Endothelial cell of umbilical vein (primary cell): ENCODE results near the gene PEBP1. TPM values are rescaled to one million over a fixed set of nuclear protein-coding genes. Genes with fewer than 3 reads are reported as not detected.

Source experiments
- BruUV-seq: library from RNA; stranded (reverse); fragments of 400-500 nt; replicated peaks from 2 replicates; lab custom pipeline; 2021; lab: Mats Ljungman, UMichigan
- CTCF ChIA-PET: fragments of 300-600, 350-600 bp; sonication (Branson Sonifier 250); formaldehyde crosslinking; loops from one replicate; lab custom pipeline; 2021; ENCODE audit warnings: antibody characterized with exemption, inconsistent platforms; lab: Charles Lee
- POLR2A ChIA-PET: fragments of 300-600, 350-600 bp; sonication (Branson Sonifier 250); formaldehyde crosslinking; loops from one replicate; lab custom pipeline; 2021; ENCODE audit warnings: antibody characterized with exemption, inconsistent platforms; lab: Charles Lee
- DNase-seq: peaks from one replicate; pipeline ENCODE4 v3.0.0-alpha.2; 2011; ENCODE audit warnings: low read depth, low spot score
- FAIRE-seq: peaks from 2 replicates; lab custom pipeline; 2011; peaks lifted over from hg19 to GRCh38; lab: Jason Lieb, UNC
- H2AFZ ChIP-seq: 2 replicates; pipeline ENCODE4 v1.6.0; 2012; ENCODE audit warnings: low read depth, low read length, control low read depth, inconsistent platforms
- H3K27ac ChIP-seq: 2 replicates; pipeline ENCODE4 v1.5.1; 2011; ENCODE audit warnings: low read depth, mild to moderate bottlenecking, control low read depth, low read length, moderate library complexity; ENCODE audit not compliant: insufficient read depth
- H3K27me3 ChIP-seq, 2 experiments: 2 replicates each; pipeline versions ENCODE4 v1.6.0 to v1.6.1; 2011; ENCODE audit warnings: low read length in 2 of 2, mixed read lengths in 1 of 2; ENCODE audit not compliant: control insufficient read depth in 2 of 2, insufficient read depth in 2 of 2
- H3K36me3 ChIP-seq, 2 experiments: 2 replicates in 1 of 2; 3 replicates in 1 of 2; pipeline ENCODE4 v1.5.1; 2011; ENCODE audit warnings: low read length in 2 of 2, mild to moderate bottlenecking in 1 of 2, moderate library complexity in 1 of 2; ENCODE audit not compliant: control insufficient read depth in 2 of 2, insufficient read depth in 2 of 2; ENCODE audit errors: extremely low read depth in 1 of 2
- H3K4me1 ChIP-seq: 3 replicates; pipeline ENCODE4 v1.5.1; 2011; ENCODE audit warnings: mild to moderate bottlenecking, low read length; ENCODE audit not compliant: control insufficient read depth, insufficient read depth; ENCODE audit errors: extremely low read depth
- H3K4me2 ChIP-seq: 2 replicates; pipeline ENCODE4 v1.6.1; 2011; ENCODE audit warnings: low read length, control low read depth, mixed read lengths; ENCODE audit not compliant: insufficient read depth
- H3K4me3 ChIP-seq, 3 experiments: fragments of 200-600 bp in 1 of 3; sonication (generic), shearing (Covaris generic) in 1 of 3; replicated peaks in 1 of 3; 2 replicates each; pipeline ENCODE4 v1.5.1; 2011 to 2016; ENCODE audit warnings: control low read depth in 3 of 3, low read length in 3 of 3, mild to moderate bottlenecking in 2 of 3, inconsistent platforms in 1 of 3, low read depth in 1 of 3, moderate library complexity in 1 of 3; ENCODE audit not compliant: insufficient read depth in 1 of 3
- H3K79me2 ChIP-seq: 2 replicates; pipeline ENCODE4 v1.6.0; 2012; ENCODE audit warnings: low read length, inconsistent platforms; ENCODE audit not compliant: control insufficient read depth, insufficient read depth
- H3K9ac ChIP-seq: replicated peaks from 2 replicates; pipeline ENCODE3; 2011; ENCODE audit warnings: low read length, control low read depth; ENCODE audit not compliant: insufficient read depth; ENCODE audit errors: extremely low read depth
- H3K9me1 ChIP-seq: replicated peaks from 3 replicates; pipeline ENCODE4 v1.6.0; 2011; ENCODE audit warnings: mild to moderate bottlenecking, low read length; ENCODE audit not compliant: control insufficient read depth, insufficient read depth; ENCODE audit errors: extremely low read depth
- H3K9me3 ChIP-seq: replicated peaks from 2 replicates; pipeline ENCODE4 v1.5.1; 2012; ENCODE audit warnings: low read length, inconsistent platforms; ENCODE audit not compliant: control insufficient read depth, insufficient read depth
- H4K20me1 ChIP-seq: replicated peaks from 2 replicates; pipeline ENCODE3; 2011; ENCODE audit warnings: mild to moderate bottlenecking, low read length; ENCODE audit not compliant: control insufficient read depth, insufficient read depth; ENCODE audit errors: extremely low read depth
- EZH2 ChIP-seq: IDR thresholded peaks from 2 replicates; pipeline ENCODE4 v1.6.1; 2012; ENCODE audit warnings: borderline replicate concordance, low read depth, mild to moderate bottlenecking, moderate library complexity, low read length, inconsistent platforms; ENCODE audit not compliant: severe bottlenecking
- FOS ChIP-seq: IDR thresholded peaks from 2 replicates; pipeline ENCODE4 v1.6.1; 2011; ENCODE audit warnings: mild to moderate bottlenecking, low read length, moderate library complexity, borderline replicate concordance; ENCODE audit not compliant: insufficient read depth
- GATA2 ChIP-seq: IDR thresholded peaks from 2 replicates; pipeline ENCODE4 v1.7.0; 2011; ENCODE audit warnings: low read depth, mild to moderate bottlenecking, moderate library complexity, mixed read lengths, low read length; ENCODE audit not compliant: insufficient read length, insufficient read depth
- JUN ChIP-seq: IDR thresholded peaks from 2 replicates; pipeline ENCODE4 v1.6.1; 2011; ENCODE audit warnings: borderline replicate concordance, low read depth; ENCODE audit not compliant: insufficient read length, insufficient read depth
- MYC ChIP-seq: IDR thresholded peaks from one replicate; pipeline ENCODE4 v1.6.1; 2011; ENCODE audit warnings: mild to moderate bottlenecking, low read depth, low read length
- POLR2A ChIP-seq: IDR thresholded peaks from 2 replicates; pipeline ENCODE4 v1.6.1; 2012; ENCODE audit warnings: low read depth, mild to moderate bottlenecking, control low read depth, low read length
- POLR2AphosphoS5 ChIP-seq: IDR thresholded peaks from 2 replicates; pipeline ENCODE4 v1.6.1; 2012; ENCODE audit warnings: low read depth, mild to moderate bottlenecking, control low read depth, low read length, moderate library complexity; ENCODE audit not compliant: insufficient read depth
- dilution Hi-C: fragments of 300-500 bp; cut with MboI; formaldehyde crosslinking; loops from one replicate; pipeline ENCODE4 v1.15.0; 2019; ENCODE audit warnings: low sequenced_read_pairs; ENCODE audit not compliant: extremely low pct_ligation_motif_present
- intact Hi-C: fragments of 100-400 bp; cut with micrococcal nuclease; formaldehyde crosslinking; loops from one replicate; pipeline ENCODE4 v1.10.0; 2022
- polyA plus RNA-seq, 4 experiments: library from polyadenylated mRNA; depleted of rRNA in 3 of 4; stranded (reverse) in 3 of 4; unstranded in 1 of 4; fragments of >200 nt; gene quantifications; 2 replicates each; pipeline versions ENCODE4 v1.2.1 to v1.2.3, GENCODE V29; 2011 to 2012; ENCODE audit warnings: missing spikeins in 1 of 4
- total RNA-seq: library from RNA; stranded (reverse); gene quantifications from 2 replicates; pipeline ENCODE4 v1.2.3, GENCODE V29; 2021
- TF ChIP-seq, protein P1 (sequence below): IDR thresholded peaks from 2 replicates; pipeline ENCODE4 v1.6.1; 2011; ENCODE audit not compliant: insufficient read depth, insufficient read length
- TF ChIP-seq, protein P2 (sequence below), 2 donors: IDR thresholded peaks; 1 replicate in 1 of 2; 2 replicates in 1 of 2; pipeline ENCODE4 v1.5.1; 2011; ENCODE audit warnings: low read length in 2 of 2, mild to moderate bottlenecking in 2 of 2, moderate library complexity in 2 of 2, control low read depth in 1 of 2, inconsistent platforms in 1 of 2, low read depth in 1 of 2; ENCODE audit not compliant: insufficient read depth in 1 of 2; ENCODE audit errors: extremely low read depth in 1 of 2

PEBP1 gene
- total and polyA plus RNA-seq, 2 donors (not counting 3 experiments of a cell fraction or from before 2014, with no cell fraction given) = 185 to 261 TPM

GRCh38 chr12:118145113-118145797 lies 9.3 kb downstream of the PEBP1 start:
- Histone ChIP-seq H3K4me2 (no peak overlapping the region), H2AFZ (no peak overlapping the region), H4K20me1 (no peaks in the 10 kb centered on the region), H3K27me3 (no peaks in the 10 kb centered on the region), H3K27ac (no peak overlapping the region), H3K9me3 (no peaks in the 10 kb centered on the region), H3K79me2 (no peaks in the 10 kb centered on the region), H3K9me1 (no peaks in the 10 kb centered on the region), H3K36me3 (peaks cover 9 to 23% of the 10 kb centered on the region in 2 experiments), H3K9ac (no peak overlapping the region), H3K4me1 (no peaks in the 10 kb centered on the region), H3K4me3 (no peak overlapping the region)
- POLR2A ChIA-PET = no interaction called here
- BruUV-seq = TSS peak; percentile 83
- CTCF ChIA-PET = interaction anchor here (1.4 to 1.5 kb wide), 2 partner anchors 9 to 20 kb away, joined by 3 read pairs; partner anchors contain the start of gene PEBP1
- FAIRE-seq (no peak), DNase-seq (no peak)
- TF ChIP-seq MYC (no peak), EZH2 (no peak), POLR2AphosphoS5 (no peak), JUN (no peak), GATA2 (no peak), POLR2A (no peak), FOS (no peak)
- TF ChIP-seq, protein P1, sequence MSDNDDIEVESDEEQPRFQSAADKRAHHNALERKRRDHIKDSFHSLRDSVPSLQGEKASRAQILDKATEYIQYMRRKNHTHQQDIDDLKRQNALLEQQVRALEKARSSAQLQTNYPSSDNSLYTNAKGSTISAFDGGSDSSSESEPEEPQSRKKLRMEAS = no peak
- TF ChIP-seq, protein P2, sequence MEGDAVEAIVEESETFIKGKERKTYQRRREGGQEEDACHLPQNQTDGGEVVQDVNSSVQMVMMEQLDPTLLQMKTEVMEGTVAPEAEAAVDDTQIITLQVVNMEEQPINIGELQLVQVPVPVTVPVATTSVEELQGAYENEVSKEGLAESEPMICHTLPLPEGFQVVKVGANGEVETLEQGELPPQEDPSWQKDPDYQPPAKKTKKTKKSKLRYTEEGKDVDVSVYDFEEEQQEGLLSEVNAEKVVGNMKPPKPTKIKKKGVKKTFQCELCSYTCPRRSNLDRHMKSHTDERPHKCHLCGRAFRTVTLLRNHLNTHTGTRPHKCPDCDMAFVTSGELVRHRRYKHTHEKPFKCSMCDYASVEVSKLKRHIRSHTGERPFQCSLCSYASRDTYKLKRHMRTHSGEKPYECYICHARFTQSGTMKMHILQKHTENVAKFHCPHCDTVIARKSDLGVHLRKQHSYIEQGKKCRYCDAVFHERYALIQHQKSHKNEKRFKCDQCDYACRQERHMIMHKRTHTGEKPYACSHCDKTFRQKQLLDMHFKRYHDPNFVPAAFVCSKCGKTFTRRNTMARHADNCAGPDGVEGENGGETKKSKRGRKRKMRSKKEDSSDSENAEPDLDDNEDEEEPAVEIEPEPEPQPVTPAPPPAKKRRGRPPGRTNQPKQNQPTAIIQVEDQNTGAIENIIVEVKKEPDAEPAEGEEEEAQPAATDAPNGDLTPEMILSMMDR (IDR thresholded peaks at IDR 0.05; ENCODE audit: extremely low read depth in 1 of 2, insufficient read depth in 1 of 2, low read depth in 1 of 2, low read length in 2 of 2) = no peak
- intact Hi-C loops = no loop called here
- dilution Hi-C loops = no loop called here
